GM13977 (cell line): Measurements from ENCODE around the gene TXNDC2.

Source experiments
- DNase-seq: peaks from one replicate; pipeline ENCODE4 v3.0.0; 2012; ENCODE audit warnings: low spot score
- in situ Hi-C: fragments of 300-500 bp; cut with MboI; formaldehyde crosslinking; loops from one replicate; pipeline ENCODE4 v1.12.0; 2022; ENCODE audit warnings: low sequenced_read_pairs, low pct_unique_long_range_greater_than_20kb, mixed read lengths, inconsistent platforms; ENCODE audit not compliant: unreplicated experiment
- TF ChIP-seq, protein P1 (sequence below): IDR thresholded peaks from 2 replicates; pipeline ENCODE4 v1.5.1; 2012; ENCODE audit warnings: mild to moderate bottlenecking, control low read depth; ENCODE audit not compliant: insufficient read depth; ENCODE audit errors: extremely low read depth, missing control alignments

Gene TXNDC2

DNA sequence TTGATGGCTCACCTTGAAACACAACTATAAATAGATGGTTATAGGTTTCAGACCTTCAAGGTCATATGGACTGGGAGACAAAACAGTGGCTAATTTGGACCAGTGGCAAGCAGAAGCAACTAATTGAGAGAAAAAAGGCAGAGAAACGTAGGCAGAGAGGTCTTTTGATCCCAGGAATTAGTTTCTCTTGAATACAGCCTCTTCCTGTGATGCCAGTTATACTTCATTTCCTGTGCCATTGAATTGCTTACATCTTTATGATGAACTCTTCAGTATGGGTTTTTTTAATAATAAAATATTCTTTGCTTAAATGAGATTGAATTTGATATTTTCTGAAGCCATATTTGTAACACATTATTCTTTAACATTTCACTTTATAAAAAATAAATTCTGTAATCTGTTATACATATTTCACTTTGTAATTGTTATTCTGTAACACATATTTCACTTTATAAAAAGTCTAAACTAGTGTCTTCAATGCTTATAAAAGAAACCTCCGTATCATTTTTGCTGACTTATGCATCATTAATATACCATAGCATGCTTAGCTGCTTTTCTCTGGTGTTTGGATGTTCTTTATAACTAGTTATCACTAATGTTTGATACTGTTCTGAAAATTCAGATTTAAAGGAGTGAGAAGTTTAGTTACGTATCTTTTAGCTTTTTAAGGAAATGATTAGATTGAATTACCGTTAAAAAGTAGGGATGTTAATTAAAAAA lies 37.0 kb downstream of the TXNDC2 start:
- in situ Hi-C loops, result no loop called here
- TF ChIP-seq, protein P1, sequence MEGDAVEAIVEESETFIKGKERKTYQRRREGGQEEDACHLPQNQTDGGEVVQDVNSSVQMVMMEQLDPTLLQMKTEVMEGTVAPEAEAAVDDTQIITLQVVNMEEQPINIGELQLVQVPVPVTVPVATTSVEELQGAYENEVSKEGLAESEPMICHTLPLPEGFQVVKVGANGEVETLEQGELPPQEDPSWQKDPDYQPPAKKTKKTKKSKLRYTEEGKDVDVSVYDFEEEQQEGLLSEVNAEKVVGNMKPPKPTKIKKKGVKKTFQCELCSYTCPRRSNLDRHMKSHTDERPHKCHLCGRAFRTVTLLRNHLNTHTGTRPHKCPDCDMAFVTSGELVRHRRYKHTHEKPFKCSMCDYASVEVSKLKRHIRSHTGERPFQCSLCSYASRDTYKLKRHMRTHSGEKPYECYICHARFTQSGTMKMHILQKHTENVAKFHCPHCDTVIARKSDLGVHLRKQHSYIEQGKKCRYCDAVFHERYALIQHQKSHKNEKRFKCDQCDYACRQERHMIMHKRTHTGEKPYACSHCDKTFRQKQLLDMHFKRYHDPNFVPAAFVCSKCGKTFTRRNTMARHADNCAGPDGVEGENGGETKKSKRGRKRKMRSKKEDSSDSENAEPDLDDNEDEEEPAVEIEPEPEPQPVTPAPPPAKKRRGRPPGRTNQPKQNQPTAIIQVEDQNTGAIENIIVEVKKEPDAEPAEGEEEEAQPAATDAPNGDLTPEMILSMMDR, result no peak
- no peak for DNase-seq

DNA sequence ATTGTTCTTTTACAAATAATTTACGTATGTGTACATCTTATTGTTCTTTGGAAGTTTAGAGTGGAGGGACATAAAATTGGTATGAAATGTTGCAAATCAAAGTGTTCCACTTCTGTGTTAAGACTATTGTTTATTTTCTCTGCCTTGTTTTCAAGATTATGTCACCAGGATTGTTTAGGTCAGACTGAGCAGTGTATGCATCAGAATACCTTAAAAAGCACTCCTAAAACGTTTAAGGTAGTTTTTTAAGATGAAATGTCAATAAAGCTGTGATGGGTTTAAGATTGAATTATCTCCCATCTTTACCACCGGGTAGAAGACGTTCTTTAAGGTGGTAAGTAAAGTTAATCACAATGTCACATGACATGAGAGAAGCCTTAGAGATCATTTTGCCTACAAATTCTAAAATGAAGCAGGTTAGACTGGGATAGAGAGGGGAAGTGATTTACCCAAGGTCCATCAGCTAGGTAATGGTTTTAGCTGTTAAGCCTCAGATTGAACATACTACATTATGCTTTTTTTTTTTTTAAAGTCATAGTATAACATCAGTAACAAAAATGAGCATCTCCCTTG lies 38.7 kb downstream of the TXNDC2 start:
- TF ChIP-seq, protein P1, result no peak
- no peak for DNase-seq
- in situ Hi-C loops, result no loop called here

DNA sequence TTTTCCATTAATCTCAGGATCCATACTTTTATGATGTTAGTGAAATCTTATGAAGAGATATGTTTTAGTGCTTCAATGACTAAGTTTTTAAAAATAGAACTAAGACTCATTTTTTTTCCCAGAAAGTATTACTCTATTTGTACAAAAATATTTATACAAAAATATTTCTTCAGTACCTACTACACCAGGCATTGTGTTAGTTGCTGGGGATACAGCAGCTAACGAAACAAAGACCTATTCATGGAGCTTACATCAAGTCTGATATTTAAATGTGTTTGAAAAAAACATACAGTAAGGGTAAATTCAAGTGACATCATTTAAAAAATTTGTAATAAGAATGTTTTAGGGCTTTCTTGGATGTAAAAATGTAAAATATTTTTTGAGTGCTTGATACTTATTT lies 39.6 kb downstream of the TXNDC2 start:
- in situ Hi-C loops, result no loop called here
- TF ChIP-seq, protein P1, result no peak
- DNase-seq, result no peak

DNA sequence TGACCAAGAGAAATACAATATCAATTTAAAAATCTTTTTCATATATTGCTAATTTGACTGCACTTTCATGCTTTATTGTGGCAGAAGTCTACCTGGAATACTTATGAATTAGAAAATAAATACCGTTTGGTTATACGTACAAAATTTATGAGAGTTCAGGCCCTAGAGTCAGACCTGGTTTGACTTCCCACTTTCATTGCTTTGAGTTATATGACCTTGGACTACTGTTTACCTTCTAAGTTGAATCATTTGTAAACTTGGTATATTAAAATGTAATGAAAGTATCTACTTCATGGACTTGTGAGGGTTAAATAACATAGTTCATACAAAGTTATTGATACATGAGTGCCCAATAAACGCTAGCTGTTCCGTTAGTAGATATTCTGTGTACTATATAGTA lies 40.0 kb downstream of the TXNDC2 start:
- in situ Hi-C loops, result no loop called here
- TF ChIP-seq, protein P1, result no peak
- no peak for DNase-seq

DNA sequence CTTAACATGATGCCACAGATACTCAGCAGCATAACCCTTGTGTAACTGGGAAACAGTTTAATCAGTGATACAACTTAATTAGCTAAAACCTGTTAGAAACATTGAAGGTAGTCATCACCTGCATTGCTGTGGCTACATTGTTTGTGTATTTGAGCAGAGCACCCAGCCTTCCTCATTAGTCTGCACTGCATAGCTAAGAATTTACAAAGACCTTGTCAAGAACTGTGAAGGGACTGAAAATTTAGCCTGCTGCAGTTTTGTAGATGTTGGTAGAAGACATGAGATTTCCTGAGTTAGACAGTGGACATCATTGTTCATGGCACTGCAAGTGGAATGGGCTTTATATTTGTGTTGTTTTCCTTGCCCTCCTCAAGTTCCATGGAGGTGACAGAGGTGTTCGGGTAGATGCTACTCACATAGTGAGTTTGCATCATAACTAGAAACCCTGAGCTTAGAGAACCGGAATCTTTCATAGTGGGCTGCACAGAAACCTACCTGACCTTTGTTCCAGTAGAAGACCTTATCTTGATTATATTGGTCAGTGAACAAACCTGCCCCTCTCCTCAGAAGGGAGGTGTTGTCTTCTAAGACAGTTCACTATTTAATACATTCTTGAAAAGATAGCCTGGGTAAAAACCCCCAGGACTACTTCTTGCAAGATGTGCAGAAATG lies 40.6 kb downstream of the TXNDC2 start:
- DNase-seq, result no peak
- in situ Hi-C loops, result no loop called here
- TF ChIP-seq, protein P1, result no peak

DNA sequence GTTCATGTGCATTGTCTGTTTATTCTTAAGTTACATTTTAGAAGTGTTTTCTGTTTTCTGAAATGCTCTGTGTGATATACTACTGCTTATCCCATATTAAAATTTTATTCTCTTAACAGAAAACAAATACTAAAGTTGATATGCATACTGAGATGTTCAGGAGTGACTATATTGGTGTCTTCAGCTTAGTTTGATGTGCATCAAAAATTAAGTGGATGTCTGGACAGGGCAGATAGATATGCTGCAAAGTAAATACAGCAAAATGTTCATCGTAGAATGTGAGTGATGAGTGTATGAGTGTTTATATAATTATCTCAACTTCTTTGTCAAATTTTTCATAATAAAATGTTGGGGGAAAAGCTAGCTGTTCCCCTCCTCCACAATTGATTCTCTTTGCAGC lies 41.2 kb downstream of the TXNDC2 start:
- TF ChIP-seq, protein P1, result no peak
- no peak for DNase-seq
- in situ Hi-C loops, result no loop called here
